HEK293T (cell line): Measurements from ENCODE around the gene CTAGE8.

Source experiments
- BHLHE40 ChIP-seq: fragments of 450-650 bp; IDR thresholded peaks from 2 replicates; pipeline ENCODE4 v1.6.1; 2016; ENCODE audit warnings: mild to moderate bottlenecking, moderate library complexity, borderline replicate concordance
- CTBP1 ChIP-seq: fragments of 450-650 bp; IDR thresholded peaks from 2 replicates; pipeline ENCODE4 v1.6.1; 2016; ENCODE audit warnings: borderline replicate concordance
- FOXA1 ChIP-seq: fragments of 450-650 bp; IDR thresholded peaks from 2 replicates; pipeline ENCODE4 v1.6.1; 2016; ENCODE audit warnings: mild to moderate bottlenecking
- FOXM1 ChIP-seq: fragments of 450-650 bp; IDR thresholded peaks from 2 replicates; pipeline ENCODE4 v1.6.1; 2017; ENCODE audit warnings: mild to moderate bottlenecking, borderline replicate concordance
- HDGF ChIP-seq: fragments of 450-650 bp; IDR thresholded peaks from 2 replicates; pipeline ENCODE4 v1.6.1; 2017; ENCODE audit warnings: antibody characterized with exemption, borderline replicate concordance
- SP1 ChIP-seq: fragments of 450-650 bp; IDR thresholded peaks from 2 replicates; pipeline ENCODE4 v1.6.1; 2017
- SUZ12 ChIP-seq: fragments of 450-650 bp; IDR thresholded peaks from 2 replicates; pipeline ENCODE4 v1.6.1; 2016; ENCODE audit warnings: mild to moderate bottlenecking
- ZNF384 ChIP-seq: fragments of 450-650 bp; IDR thresholded peaks from 2 replicates; pipeline ENCODE4 v1.6.1; 2016
- TF ChIP-seq, protein P1 (sequence below): fragments of 450-650 bp; IDR thresholded peaks from 2 replicates; pipeline ENCODE4 v1.6.1; 2016

DNA sequence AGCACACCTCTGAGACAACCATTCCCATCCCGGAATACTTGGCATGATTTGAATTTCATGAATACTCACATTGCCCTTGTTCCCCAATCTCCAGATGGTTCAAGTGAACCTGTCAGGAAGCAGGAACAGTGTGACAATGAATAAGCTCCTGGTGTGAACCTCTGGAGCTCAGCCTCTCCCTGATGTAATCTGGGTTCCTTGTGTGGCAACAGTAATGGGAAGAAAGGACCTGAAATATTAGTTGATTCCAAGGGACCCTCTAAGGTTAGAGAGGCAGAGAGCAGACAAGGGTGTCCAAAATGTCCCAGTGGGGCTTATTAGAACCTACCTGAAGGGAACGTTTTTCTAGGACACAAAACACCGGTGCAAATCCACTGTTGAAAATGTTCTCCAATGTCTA lies 13.0 kb downstream of the CTAGE8 start:
- TF ChIP-seq FOXM1 (no peak), BHLHE40 (no peak), SP1 (no peak), ZNF384 (no peak), FOXA1 (no peak), CTBP1 (no peak), SUZ12 (no peak), HDGF (no peak)
- TF ChIP-seq, protein P1, sequence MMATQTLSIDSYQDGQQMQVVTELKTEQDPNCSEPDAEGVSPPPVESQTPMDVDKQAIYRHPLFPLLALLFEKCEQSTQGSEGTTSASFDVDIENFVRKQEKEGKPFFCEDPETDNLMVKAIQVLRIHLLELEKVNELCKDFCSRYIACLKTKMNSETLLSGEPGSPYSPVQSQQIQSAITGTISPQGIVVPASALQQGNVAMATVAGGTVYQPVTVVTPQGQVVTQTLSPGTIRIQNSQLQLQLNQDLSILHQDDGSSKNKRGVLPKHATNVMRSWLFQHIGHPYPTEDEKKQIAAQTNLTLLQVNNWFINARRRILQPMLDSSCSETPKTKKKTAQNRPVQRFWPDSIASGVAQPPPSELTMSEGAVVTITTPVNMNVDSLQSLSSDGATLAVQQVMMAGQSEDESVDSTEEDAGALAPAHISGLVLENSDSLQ: no peak
